ENCODE results near the gene GRK1.
"Not testable (repeated sequence)": the region's sequence is repeated elsewhere in the genome, so short reads cannot be mapped to it uniquely, and the experiment has no call there.

The GRK1 gene

GRCh38 chr13:113743366-113744195 is 76.6 kb downstream of the GRK1 start:
- DNase-seq (ENCODE audit: low read depth), result no peak

- DNase-seq (ENCODE audit: low read depth), result no peak
Measured at GRCh38 chr13:113744197-113745000, 77.4 kb downstream of the GRK1 start.

GRCh38 chr13:113745059-113745458 is 78.0 kb downstream of the GRK1 start:
- DNase-seq (ENCODE audit: low read depth), result no peak

- not testable (repeated sequence) for DNase-seq (ENCODE audit: low read depth)
Measured at GRCh38 chr13:113745500-113746142, 78.6 kb downstream of the GRK1 start.

GRCh38 chr13:113746143-113746525 is 79.1 kb downstream of the GRK1 start:
- DNase-seq (ENCODE audit: low read depth), result no peak

- DNase-seq (ENCODE audit: low read depth), result no peak
Measured at GRCh38 chr13:113746671-113747070, 79.7 kb downstream of the GRK1 start.

GRCh38 chr13:113747291-113747833 is 80.3 kb downstream of the GRK1 start:
- DNase-seq (ENCODE audit: low read depth), result no peak

GRCh38 chr13:113748101-113748861 is 81.3 kb downstream of the GRK1 start:
- no peak for DNase-seq (ENCODE audit: low read depth)

- no peak for DNase-seq (ENCODE audit: low read depth)
Measured at GRCh38 chr13:113748862-113749451, 81.9 kb downstream of the GRK1 start.

GRCh38 chr13:113749507-113749906 is 82.5 kb downstream of the GRK1 start:
- DNase-seq (ENCODE audit: low read depth), result no peak

GRCh38 chr13:113749967-113750366 is 82.9 kb downstream of the GRK1 start:
- no peak for DNase-seq (ENCODE audit: low read depth)

- DNase-seq (ENCODE audit: low read depth), result no peak
Measured at GRCh38 chr13:113750554-113751399, 83.8 kb downstream of the GRK1 start.

GRCh38 chr13:113751491-113751890 is 84.5 kb downstream of the GRK1 start:
- no peak for DNase-seq (ENCODE audit: low read depth)

- not testable (repeated sequence) for DNase-seq (ENCODE audit: low read depth)
Measured at GRCh38 chr13:113752211-113752986, 85.4 kb downstream of the GRK1 start.

GRCh38 chr13:113753171-113753570 is 86.2 kb downstream of the GRK1 start:
- DNase-seq (ENCODE audit: low read depth), result no peak

- no peak for DNase-seq (ENCODE audit: low read depth)
Measured at GRCh38 chr13:113754242-113754641, 87.2 kb downstream of the GRK1 start.

GRCh38 chr13:113754691-113755090 is 87.7 kb downstream of the GRK1 start:
- no peak for DNase-seq (ENCODE audit: low read depth)

- DNase-seq (ENCODE audit: low read depth), result no peak
Measured at GRCh38 chr13:113756441-113757097, 89.5 kb downstream of the GRK1 start.

Measured in stimulated activated CD8-positive, alpha-beta memory T cell treated with anti-CD3 and anti-CD28 coated beads, Interleukin-15, amount 100 ng/mL, for 24 hours (primary cell).